C4-2B (cell line): Measurements from ENCODE around the gene PHACTR1.

Source experiments
- CTCF ChIP-seq: fragments of 450-650 bp; conservative IDR thresholded peaks from 2 replicates; pipeline ENCODE4 v1.5.1; 2017; ENCODE audit warnings: mild to moderate bottlenecking
- ZFX ChIP-seq: fragments of 450-650 bp; IDR thresholded peaks from 2 replicates; pipeline ENCODE4 v1.6.1; 2017

GRCh38 chr6:12720310-12720709, 3.7 kb downstream of the PHACTR1 start:
- TF ChIP-seq CTCF (no peak), ZFX (no peak)
